NCI-H1092 treated with DMSO at 0.1 percent for 48 hours (cell line): ENCODE results near the gene RAPGEF1.

Experiments used
- DNase-seq: peaks from one replicate; lab custom pipeline; 2025; lab: John Stamatoyannopoulos, UW

The RAPGEF1 gene

DNA sequence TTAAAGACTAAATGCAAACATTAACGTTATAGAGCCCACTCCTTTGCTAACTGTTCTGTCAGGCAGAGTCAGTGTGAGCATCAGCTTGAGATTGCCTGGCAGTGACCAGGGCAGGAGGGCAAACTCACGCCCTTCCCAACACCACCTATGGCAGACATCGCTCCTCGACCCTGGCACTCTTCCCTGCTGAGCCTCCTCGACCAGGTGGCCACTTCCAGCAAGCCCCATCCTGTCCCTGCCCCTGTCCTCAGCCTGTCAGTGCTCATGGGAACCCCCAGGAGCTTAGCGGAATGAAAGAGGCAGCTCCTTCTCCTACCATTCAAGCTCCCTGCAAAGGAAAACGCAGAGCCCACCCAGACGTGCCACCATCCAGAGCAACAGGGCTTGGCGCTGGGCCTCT lies 152.5 kb downstream of the RAPGEF1 start:
- no peak for DNase-seq

DNA sequence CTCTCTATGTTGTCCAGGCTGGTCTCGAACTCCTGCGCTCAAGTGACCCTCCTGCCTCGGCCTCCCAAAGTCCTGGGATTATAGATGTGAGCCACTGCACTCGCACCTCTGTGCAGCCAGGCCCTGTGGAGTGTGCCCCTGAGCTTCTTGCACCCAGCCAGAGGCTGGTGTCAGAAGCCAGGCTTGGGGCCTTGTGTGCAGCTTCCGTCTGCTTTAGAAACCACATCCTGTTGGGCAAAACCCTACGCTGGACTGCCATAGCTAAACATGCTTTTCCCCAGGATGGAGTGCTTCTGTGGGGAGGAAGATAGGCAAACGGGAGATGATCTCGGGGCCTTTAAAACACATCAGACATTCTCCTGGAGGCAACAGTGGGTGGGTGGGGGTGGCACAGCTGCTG lies 154.5 kb downstream of the RAPGEF1 start:
- no peak for DNase-seq

DNA sequence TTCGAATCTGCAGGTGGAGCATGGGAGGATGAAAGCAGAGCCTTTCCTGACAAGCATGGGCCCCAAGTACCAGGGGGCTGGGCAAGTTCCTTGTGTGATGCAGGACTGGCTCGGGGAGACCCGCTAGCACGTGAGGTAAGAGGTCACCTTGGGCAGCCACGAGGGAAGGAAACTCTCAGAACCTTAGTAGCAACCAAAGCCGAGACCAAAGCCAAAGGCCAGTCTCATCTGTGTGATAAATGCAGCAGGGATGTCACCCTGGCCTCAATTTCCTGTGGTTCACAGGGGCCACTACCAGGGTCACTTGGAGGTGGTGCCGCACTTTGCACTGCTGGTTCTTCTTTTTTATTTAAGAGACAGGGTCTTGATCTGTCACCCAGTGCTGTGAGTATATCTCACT lies 155.0 kb downstream of the RAPGEF1 start:
- no peak for DNase-seq

DNA sequence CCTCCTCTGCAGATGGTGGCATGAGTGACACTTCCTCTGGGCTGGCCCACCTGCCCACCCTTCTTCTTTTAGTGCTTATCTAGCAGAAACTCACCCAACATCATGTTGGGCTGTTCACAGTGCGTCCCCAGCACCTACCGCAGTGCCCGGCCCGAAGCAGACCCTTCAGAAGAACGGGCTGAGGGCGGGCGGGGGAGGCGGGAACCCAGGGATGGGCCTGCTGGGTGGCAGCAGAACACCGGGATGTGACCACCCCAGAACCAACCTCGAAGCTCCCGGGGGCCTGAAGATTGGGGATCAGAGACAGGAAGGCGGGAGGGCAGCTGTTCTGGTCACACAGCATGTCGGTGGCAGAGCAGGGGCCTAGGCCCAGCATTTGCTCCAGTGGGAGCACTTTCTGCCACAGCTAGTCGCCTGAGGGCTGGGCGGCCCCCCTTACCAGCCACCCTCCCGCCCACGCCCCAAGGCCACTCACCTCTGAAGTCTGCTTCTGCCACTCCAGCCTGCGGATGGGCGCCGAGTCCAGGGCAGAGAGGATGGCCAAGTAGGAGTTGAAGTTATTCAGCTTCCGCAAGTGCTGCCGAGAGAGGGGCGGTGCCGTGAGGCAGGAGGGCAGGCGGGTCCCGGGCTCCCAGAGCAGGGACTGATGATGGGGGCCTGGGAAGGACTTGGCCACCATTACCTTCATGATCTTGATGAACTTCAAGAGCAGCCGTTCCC lies 155.9 kb downstream of the RAPGEF1 start:
- DNase-seq: no peak

DNA sequence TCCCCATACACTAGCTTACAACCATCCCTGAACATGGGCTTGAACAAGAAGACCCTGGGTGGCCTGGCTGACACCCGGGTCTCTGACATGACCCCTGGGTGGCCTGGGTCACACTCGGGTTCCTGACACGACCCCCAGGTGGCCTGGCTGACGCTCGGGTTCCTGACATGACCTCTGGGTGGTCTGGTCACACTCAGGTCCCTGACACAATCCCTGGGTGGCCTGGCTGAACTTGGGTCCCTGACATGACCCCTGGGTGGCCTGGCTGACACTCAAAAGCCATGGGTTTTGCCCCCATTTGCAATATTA lies 156.6 kb downstream of the RAPGEF1 start:
- DNase-seq: no peak

DNA sequence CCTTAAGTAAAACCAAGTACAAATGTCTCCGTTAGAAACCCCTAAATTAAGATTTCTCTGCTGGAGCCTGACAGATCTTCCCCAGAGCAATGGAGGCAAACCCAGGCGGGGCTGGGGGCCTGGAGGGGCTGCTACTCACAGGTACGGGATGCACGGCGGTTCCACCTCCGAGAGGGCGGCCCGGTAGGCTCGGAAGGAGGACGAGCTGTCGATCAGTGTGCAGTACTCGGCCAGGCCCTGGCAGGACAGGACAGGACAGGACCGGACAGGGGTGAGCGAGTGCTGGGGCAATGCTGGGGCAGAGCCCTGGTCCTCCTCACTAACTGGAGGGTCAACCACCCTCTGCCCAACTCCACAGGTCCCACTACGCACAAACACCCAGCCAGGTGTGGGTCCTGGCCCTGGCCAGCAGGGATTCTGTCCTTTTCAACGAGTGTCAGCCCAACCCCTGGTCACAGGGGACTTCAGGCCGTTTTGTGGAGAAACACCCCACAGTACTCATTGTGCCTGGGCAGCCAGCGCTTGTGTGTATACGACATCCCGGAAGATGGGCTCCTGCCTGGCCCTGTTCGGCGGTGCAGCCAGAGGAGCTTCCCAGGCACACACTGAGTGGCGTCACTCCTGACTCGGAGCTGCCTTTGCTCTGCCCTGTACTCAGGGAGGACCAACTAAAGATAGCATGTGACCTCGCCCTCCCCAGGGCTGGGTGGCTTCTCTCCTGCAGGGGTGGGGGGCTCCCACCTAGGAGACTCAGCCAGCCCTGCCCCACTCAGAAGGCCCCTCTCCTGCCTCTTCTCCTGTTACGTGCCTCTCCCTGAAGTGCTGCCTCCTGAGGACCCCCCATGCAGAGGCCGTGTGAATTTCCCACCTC lies 157.2 kb downstream of the RAPGEF1 start:
- DNase-seq: no peak

DNA sequence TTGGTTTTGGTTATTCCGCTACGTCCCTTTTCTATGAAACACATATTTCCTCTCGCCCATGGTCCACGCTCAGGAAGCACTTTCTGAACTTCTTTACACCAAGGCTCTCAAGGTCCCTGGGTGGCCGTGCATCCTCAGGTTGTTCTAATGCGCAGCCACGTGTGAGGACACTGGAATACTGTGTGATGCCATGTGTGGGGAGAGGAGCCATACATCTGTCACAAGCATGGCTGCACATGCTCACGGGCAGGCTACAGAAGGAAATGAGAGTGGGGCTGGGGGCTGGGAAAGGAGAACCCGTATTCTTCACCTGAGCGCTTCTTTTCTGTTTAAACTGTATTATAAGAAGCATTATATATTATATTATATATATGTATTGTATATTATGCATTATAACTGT lies 157.8 kb downstream of the RAPGEF1 start:
- no peak for DNase-seq

DNA sequence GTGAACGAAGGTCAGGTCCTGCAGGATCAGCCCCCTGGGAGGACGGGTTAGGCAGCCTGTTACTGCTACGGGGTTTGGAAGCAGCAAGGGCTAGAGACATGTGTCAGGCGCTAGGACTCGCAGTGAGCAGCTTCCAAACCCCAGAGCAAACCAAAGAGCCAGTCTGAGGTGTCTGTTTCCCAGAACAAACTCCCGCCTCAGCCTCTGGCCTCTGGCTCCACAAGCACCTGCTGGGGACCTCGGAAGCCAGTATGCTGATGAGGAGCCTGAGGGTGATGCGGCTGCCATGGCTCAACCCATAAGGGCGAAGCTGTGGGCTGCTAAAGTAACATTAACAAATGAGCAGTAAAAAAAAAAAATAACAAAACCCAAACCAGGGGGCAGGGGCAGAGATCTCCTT lies 159.5 kb downstream of the RAPGEF1 start:
- no peak for DNase-seq

DNA sequence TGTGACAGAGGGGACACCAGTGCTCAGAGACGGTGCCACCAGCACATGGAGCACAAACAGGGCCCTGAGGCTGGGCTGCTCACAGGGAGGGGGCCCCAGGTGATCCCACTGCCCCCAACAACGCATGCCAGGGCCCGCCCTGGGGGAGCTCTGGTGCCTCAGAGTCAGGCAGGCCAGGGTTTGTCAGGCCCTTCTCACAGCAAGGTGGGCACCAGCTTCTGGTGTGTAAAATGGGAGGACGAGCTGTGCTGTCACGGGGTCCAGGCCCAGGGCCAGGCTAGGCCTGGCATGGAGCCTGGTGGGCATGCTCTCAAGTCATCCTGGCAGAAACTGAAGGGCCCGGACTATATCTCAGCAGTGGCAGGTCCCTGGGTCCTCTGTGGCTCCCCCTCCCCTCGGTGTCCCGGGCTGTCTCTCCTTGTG lies 160.1 kb downstream of the RAPGEF1 start:
- DNase-seq: no peak

DNA sequence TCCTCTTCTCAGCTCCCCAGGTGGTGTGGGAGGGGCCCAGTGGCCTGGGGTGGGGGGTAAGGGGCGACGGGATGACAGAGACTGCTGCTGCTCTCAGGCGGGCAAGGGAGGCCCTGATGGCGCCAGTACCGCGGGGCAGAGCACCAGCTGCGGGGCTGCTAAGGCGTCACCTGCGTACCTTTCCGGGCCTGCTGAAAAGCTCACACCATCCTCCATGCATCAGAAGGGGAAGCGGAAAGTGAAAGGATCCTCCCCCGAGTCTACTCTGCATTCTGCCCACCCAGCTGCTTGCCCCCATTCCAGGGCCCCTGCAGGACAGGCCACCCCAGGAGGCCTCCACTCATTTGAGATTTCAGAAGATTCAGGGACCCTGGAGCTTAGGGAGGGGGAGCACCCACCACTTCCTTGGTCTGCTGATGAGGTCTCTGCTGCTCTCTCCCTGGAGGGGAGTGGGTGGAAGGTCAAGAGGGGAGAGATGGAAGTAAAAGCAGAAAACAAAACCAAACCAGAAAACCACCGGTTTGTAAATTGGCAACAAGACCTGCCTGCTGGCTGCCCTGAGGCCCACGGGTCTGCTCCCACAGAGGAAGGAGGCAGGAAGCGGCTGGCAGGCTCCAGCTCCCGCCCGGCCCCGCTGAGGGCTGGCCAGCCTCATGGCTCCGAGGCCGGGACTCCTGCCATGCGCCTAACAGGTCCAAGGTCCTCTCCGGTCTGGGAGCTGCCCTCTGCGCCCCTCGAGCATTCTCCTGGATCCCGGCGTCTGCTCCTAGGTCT lies 161.0 kb downstream of the RAPGEF1 start:
- no peak for DNase-seq

DNA sequence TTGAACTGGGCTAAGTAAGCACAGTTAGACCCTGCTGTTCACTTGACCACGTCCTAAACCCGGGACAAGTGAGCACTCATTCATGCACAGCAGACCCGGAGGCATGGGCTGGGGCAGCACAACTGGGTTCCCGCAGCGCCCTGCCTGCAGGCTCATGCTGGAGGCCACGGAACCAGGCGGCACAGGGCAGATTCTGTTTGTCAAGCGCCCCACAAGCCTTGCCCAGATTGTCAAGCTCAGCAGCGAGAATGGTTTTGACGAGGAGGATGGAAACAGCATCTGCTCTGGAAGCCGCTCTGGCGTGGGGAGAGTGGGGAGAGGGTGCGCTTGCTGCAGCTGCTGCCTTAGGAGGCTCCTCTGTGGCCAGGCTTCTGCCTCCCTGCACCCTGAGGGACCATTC lies 161.9 kb downstream of the RAPGEF1 start:
- DNase-seq: no peak

DNA sequence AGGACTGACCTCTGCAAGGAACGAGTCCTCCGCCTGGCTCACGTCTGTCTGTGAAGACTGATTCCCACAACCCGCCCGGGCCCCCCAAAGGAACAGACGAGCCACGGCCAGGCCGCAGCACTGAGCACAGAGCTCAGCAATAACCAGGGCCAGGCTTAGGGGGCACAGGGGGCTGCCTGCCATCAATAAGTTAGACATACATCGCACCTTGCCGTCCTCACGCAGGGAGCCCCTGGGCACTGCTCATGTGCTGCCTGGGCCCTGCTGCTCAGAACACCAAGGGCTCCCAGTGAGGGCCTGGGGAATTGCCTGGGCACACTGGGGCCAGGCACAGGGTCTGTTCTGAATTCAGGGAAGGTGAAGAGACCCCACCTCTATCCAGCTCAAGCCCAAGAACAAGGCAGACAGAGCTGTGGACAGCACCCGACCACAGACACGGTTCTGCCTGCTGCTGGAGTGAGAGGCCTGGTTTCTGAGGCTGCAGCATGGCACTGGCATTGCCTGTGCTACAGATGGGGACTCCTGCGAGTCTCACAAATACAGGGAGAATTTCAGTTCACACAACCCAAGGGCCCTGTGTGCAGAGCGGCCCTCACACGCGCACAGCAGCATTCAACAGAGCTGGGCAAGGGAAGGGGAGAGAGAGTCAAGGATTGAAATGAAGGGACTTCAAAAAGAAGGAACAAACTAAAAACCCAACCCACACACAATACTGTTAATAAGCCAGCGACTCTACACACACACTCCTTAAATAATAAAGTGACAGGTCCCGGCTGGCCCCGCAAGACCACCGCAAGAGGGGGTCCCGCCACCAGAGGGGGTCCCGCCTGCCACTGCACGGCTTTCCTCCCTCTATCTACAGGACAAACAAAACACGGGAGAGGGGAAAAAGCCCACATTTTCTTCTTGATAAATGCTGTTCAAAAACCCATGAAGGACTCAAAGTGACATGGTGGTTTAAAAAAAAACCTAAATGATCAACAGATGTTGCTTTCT lies 162.6 kb downstream of the RAPGEF1 start:
- DNase-seq: no peak

DNA sequence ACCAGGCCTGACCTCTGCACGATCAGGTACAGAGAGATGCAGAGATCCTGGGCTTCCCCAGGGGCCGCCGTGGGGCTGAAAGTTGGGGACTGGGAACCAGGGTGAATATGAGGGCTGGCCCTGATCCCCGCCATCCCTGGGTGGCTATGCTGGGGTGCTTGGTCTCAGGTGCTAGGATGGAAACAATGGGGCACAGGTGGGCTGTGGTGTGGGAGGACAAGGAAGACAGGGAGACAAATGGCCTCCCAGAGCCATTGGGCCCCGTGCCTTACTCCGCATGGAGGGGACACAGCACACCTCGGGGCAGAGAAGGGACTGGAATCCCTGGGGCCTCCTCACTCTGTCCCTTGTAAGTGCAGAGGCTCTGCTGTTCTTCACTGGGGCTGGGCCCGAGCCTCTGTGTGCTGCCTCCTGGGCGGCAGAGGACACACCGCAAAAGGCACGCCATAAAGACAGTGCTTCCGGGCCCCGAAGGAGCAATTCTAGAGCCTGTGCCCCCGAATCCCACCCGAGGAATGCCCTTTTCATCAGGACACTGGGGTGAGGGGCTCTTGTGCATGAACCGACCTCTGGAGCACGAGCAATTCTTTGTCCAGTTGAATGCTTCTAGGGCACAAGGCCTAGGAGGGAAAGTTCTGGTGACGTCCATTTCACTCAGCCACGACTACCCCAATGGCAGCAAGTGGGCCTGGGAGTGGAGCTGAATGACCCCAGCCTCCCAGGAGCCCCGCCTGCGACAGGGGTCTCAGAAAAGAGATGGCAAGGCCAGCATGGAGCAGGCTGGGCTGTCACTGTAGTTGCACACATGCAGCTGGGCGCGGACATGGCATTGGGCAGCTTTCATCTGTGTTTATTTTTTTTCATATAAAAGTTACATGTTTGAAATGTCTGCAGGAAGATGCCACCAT lies 163.7 kb downstream of the RAPGEF1 start:
- DNase-seq: no peak

DNA sequence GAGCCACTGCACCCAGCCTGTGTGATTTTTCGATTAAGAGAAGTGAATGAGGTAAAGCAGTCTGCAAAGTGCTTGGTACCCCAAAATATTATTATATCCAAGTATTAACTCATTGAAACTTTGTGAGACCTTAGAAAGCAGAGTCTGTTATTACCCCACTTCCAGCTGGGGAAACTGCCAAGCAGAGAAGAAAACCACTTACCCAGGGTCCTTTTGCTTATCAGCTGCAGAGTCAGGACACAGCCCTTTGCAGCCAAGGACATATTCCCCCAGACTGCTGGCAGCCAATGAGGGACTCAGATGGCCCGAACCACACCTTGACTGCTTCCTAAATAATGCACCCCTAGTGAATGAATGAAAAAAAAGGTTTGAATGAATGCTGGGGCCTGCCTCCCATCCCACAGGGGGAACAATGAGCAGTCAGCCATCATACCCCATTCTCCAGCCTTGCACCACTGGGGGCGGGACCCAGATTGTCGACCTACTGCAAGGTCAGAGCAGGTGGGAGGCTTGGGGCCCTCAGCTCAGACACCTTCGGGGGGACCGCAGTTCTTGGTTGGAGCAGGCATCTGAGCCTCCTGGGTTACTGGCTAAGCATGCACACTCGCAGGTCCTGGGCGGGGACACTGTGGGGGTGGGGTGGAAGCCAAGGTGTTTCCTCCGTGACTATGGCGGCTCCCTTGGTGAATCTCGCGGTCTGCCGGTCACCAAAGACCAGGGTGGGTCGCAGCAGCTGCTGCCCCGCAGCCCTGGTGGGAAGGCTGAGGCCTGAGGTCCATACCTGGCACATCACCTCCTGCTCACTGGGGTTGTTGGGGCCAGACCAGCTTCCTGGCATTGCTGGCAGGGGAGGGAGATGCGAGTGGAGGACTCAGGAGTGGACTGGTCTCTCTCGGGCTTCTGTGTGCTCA lies 164.9 kb downstream of the RAPGEF1 start:
- DNase-seq: no peak

DNA sequence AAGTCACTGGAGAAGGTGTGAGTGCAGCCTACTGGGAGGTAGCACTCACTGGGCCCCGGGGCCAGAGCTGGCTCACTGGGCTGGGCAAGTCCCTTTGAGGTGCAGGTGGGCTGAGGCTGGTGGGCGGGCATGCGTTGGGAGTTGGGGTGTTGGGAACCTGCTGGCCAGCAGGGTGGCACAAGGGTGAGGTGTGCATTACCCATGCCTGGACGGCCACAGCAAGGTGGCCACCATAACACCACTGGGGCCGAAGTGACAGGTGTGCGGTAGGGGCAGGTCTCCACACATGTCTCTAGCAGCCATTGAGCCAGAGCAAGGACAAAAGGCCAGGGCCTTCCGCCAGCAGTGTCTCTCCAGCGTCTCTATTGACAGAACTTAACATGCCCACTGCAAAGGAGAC lies 172.0 kb downstream of the RAPGEF1 start:
- no peak for DNase-seq

DNA sequence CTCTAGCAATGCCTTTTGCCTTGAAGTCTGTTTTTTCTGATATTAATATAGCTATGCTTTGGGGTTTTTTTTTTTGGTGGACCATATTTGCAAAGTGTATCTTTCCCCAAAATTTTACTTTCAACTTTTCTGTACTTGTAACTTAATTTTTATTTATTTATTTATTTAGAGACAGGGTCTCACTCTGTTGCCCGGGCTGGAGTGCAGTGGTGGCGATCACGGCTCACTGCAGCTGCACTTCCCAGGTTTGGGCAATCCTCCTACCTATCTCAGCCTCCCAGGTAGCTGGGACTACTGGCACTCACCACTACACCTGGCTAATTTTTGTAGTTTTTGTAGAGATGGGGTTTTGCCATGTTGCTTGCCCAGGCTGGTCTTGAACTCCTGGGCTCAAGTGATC lies 173.7 kb downstream of the RAPGEF1 start:
- no peak for DNase-seq

DNA sequence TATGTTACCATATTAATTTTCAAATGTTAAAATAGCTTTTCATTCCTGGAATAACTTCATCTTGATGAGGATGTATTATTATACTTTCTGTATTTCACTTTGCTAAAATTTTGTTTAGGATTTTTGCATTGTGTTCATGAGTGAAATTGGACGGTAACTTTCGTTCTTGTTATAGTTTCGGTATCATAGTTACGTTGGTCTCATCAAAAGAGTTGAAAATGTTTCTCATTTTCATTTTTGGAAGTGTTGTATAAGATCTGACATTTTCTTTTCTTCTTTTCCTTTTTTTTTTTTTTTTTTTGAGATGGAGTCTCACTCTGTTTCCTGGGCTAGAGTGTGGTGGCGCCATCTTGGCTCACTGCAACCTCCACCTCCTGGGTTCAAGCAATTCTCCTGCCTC lies 174.5 kb downstream of the RAPGEF1 start:
- no peak for DNase-seq

DNA sequence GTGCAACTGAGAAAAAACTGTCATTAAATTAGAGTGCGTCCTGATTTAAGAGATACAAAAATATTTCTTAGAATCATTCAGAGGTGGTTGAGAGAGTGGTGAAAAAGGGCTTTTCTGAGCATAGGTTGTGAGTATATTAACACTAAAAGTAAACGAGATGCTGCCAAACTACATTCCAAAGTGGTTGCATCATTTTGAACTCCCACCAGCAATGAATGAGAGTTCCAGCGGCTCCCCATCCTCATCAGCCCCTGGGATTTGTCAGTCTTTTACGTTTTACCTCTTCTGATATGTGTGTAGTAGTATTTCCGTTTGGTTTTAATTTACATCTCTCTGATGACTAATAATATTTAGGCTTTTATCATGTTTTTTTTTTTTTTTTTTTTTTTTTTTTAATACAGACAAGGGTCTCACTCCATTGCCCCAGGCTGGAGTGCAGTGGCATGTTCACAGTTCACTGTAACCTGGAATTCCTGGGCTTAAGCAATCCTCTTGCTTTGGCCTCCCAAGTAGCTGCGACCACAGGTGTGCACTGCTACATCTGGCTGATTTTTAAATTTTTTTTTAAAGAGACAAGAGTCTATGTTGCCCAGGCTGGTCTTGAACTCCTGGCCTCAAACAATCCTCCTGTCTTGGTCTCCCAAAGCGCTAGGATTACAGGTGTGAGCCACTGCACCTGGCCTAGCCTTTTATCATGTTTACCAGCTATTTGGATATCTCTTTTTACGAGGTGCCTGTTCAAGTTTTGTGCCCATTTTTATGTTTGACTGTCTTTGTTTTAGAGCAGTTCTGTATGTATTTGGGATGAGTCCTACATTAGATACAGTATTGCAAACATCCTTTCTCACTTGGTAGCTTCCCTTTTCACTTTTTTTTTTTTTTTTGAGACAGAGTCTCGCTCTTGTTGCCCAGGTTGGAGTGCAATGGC lies 177.6 kb downstream of the RAPGEF1 start:
- no peak for DNase-seq
